ENCODE measurements around the gene TBC1D19.
A peak's percentile ranks its signal among the peaks of the same experiment; 100 is the strongest.
"Not testable (repeated sequence)": the region's sequence is repeated elsewhere in the genome, so short reads cannot be mapped to it uniquely, and the experiment has no call there.

Gene TBC1D19

GRCh38 chr4:26660261-26660660, 76.4 kb downstream of the TBC1D19 start:
- no peak for DNase-seq (ENCODE audit: low read depth, low spot score)
- TF ChIP-seq, protein P1, sequence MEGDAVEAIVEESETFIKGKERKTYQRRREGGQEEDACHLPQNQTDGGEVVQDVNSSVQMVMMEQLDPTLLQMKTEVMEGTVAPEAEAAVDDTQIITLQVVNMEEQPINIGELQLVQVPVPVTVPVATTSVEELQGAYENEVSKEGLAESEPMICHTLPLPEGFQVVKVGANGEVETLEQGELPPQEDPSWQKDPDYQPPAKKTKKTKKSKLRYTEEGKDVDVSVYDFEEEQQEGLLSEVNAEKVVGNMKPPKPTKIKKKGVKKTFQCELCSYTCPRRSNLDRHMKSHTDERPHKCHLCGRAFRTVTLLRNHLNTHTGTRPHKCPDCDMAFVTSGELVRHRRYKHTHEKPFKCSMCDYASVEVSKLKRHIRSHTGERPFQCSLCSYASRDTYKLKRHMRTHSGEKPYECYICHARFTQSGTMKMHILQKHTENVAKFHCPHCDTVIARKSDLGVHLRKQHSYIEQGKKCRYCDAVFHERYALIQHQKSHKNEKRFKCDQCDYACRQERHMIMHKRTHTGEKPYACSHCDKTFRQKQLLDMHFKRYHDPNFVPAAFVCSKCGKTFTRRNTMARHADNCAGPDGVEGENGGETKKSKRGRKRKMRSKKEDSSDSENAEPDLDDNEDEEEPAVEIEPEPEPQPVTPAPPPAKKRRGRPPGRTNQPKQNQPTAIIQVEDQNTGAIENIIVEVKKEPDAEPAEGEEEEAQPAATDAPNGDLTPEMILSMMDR (IDR thresholded peaks at IDR 0.05; ENCODE audit: low read depth, low read length) = no peak
- H3K4me3 ChIP-seq (ENCODE audit: low read depth, low read length) = no peak overlapping the region
- in situ Hi-C loops (cut with HindIII; ENCODE audit: low sequenced_read_pairs) = no loop called here

GRCh38 chr4:26663888-26664287, 80.0 kb downstream of the TBC1D19 start:
- no peak overlapping the region for H3K4me3 ChIP-seq (ENCODE audit: low read depth, low read length)
- in situ Hi-C loops (cut with HindIII; ENCODE audit: low sequenced_read_pairs) = no loop called here
- TF ChIP-seq, protein P1 (IDR thresholded peaks at IDR 0.05; ENCODE audit: low read depth, low read length) = no peak
- no peak for DNase-seq (ENCODE audit: low read depth, low spot score)

DNA sequence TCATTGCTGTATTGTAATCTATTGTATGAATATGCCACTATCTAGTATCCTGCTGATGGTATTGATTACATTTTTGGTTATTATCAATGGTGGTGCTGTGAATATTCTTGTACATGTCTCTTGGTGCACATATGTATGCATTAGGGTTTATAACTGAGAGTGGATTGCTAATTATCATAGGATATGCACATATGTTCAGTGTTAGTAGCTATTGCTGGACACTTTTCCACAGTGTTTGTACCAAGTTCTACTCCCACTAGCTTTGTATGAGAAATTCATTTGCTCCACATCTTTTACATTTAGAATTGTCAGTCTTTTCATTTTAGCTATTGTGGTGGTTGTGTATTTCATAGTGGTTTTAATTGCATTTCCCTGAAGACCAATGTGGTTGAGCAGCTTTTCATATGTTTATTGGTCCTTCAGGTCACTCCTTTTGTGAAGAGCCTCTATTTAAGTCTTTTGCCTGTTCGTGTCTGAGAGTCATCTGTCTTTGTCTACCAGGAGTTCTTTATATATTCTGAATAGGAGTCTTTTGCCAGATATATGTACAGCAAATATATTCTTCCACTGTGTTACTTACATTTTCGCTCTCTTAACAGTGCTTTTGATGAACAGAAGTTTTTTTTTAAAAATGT, 87.1 kb downstream of the TBC1D19 start:
- no peak for DNase-seq (ENCODE audit: low read depth, low spot score)
- H3K4me3 ChIP-seq (ENCODE audit: low read depth, low read length) = no peak overlapping the region
- TF ChIP-seq, protein P1 (IDR thresholded peaks at IDR 0.05; ENCODE audit: low read depth, low read length) = no peak
- in situ Hi-C loops (cut with HindIII; ENCODE audit: low sequenced_read_pairs) = no loop called here

DNA sequence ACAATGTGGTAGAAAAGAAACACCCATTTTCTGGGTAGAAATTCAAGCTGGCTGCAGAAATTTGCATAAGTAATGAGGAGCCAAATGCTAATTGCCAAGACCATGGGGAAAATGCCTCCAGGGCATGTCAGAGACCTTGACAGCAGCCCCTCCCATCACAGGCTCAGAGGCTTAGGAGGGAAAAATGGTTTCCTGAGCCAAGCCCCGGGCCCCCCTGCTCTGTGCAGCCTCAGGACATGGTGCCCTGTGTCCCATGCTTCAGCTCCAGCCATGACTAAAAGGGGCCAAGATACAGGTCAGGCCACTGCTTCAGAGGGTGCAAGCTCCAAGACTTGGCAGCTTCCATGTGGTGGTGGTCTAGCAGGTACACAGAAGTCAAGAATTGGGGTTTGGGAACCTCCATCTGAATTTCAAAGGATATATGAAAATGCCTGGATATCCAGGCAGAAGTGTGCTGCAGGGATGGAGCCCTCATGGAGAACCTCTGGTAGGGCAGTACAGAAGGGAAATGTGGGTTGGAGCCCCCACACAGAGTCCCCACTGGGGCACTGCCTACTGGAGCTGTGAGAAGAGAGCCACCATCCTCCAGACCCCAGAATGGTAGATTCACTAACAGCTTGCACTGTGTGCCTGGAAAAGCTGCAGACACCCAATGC, 95.3 kb downstream of the TBC1D19 start:
- DNase-seq (ENCODE audit: low read depth, low spot score); in situ Hi-C loops (cut with HindIII; ENCODE audit: low sequenced_read_pairs); H3K4me3 ChIP-seq (ENCODE audit: low read depth, low read length): not testable (repeated sequence)

DNA sequence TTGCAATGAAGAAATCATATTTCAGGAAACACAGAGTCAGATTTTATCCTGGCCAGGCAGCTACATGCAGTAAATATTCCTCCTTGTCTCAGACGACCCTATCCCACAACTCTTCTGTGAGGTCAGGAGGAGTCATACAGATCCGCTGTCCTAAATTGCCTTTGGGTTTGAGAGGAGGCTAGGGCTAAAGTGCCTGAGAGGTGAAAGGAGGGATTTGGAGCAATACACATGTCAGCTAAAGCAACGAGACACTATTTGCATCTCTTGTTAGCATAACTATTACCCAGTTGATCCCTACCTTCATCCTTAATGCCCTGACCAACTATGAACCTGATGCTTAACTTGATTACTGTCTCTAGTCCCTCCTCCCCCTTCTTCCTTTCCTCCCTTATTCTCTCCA, 98.6 kb downstream of the TBC1D19 start:
- no peak overlapping the region for H3K4me3 ChIP-seq (ENCODE audit: low read depth, low read length)
- no peak for DNase-seq (ENCODE audit: low read depth, low spot score)
- in situ Hi-C loops (cut with HindIII; ENCODE audit: low sequenced_read_pairs) = no loop called here
- TF ChIP-seq, protein P1 (IDR thresholded peaks at IDR 0.05; ENCODE audit: low read depth, low read length) = no peak

GRCh38 chr4:26685250-26685649, 101.4 kb downstream of the TBC1D19 start:
- no peak for DNase-seq (ENCODE audit: low read depth, low spot score)
- TF ChIP-seq, protein P1 (IDR thresholded peaks at IDR 0.05; ENCODE audit: low read depth, low read length) = no peak
- in situ Hi-C loops (cut with HindIII; ENCODE audit: low sequenced_read_pairs) = no loop called here
- no peak overlapping the region for H3K4me3 ChIP-seq (ENCODE audit: low read depth, low read length)

DNA sequence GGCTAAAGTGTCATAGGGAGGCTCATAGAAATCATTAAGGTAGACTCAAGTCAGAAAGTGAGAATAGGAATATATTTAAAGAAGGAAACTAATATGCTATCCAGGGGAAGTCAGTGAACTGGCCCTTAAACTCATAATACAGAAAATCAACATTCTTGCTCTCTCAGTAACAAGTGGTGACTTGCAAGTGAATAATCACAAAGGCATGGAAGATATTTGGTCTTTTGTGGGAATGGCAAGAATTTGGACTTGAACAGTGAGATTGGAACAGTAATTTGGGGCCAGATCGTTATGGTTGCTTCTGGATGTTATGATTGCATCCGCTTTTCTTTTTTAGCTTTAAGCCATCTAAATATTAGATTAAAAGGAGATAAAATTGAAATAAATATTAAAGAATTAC, 103.8 kb downstream of the TBC1D19 start:
- peak; percentile 87 for DNase-seq (ENCODE audit: low read depth, low spot score)
- in situ Hi-C loops (cut with HindIII; ENCODE audit: low sequenced_read_pairs) = no loop called here
- H3K4me3 ChIP-seq (ENCODE audit: low read depth, low read length) = no peak overlapping the region
- TF ChIP-seq, protein P1 (IDR thresholded peaks at IDR 0.05; ENCODE audit: low read depth, low read length) = no peak

Data from astrocyte of the spinal cord (primary cell).